SK-N-SH (cell line): Measurements from ENCODE around the gene FXYD7. TPM values are rescaled to one million over a fixed set of nuclear protein-coding genes. Genes with fewer than 3 reads are reported as not detected.

ENCODE experiments used
- CTCF ChIA-PET: fragments of 300-600, 350-600 bp; formaldehyde crosslinking; extraction: SDS; loops from one replicate; lab custom pipeline; 2021; lab: Yijun Ruan, JAX
- POLR2A ChIA-PET: fragments of 350-600 bp; sonication (Branson Sonifier 250); formaldehyde crosslinking; extraction: SDS; loops from one replicate; lab custom pipeline; 2020; ENCODE audit warnings: antibody characterized with exemption, inconsistent platforms; lab: Yijun Ruan, JAX
- DNase-seq: peaks from one replicate; pipeline ENCODE4 v3.0.0; 2012
- H2AFZ ChIP-seq: fragments of 200-600 bp; sonication (generic); 2 replicates; pipeline ENCODE4 v1.8.1; 2016; ENCODE audit warnings: antibody characterized with exemption, mild to moderate bottlenecking, low read depth
- H3F3A ChIP-seq: fragments of 200-600 bp; sonication (generic); replicated peaks from 2 replicates; pipeline ENCODE3; 2016; ENCODE audit warnings: antibody characterized with exemption, mild to moderate bottlenecking; ENCODE audit not compliant: insufficient read depth
- H3K27ac ChIP-seq, 2 experiments: fragments of 200-500 bp in 1 of 2; fragments of 200-600 bp in 1 of 2; sonication (Bioruptor generic) in 1 of 2; sonication (generic), shearing (Covaris generic) in 1 of 2; 2 replicates each; pipeline versions ENCODE4 v1.5.1 to v1.6.1; 2014 to 2016; ENCODE audit warnings: low read depth in 2 of 2, inconsistent platforms in 1 of 2, low read length in 1 of 2, mild to moderate bottlenecking in 1 of 2, mixed read lengths in 1 of 2
- H3K27me3 ChIP-seq: fragments of 200-600 bp; sonication (generic), shearing (Covaris generic); 2 replicates; pipeline ENCODE4 v1.6.1; 2016; ENCODE audit warnings: mixed run types; ENCODE audit not compliant: insufficient read depth
- H3K36me3 ChIP-seq, 2 experiments: fragments of 200-500 bp in 1 of 2; fragments of 200-600 bp in 1 of 2; sonication (Bioruptor generic) in 1 of 2; sonication (generic) in 1 of 2; replicated peaks in 1 of 2; 2 replicates each; pipeline versions ENCODE3 to v1.5.1; 2014 to 2016; ENCODE audit warnings: low read length in 1 of 2, mild to moderate bottlenecking in 1 of 2; ENCODE audit not compliant: insufficient read depth in 2 of 2, control insufficient read depth in 1 of 2
- H3K4me1 ChIP-seq, 2 experiments: fragments of 200-500 bp in 1 of 2; fragments of 200-600 bp in 1 of 2; sonication (Bioruptor generic) in 1 of 2; sonication (generic), shearing (Covaris generic) in 1 of 2; 2 replicates each; pipeline versions ENCODE4 v1.5.1 to v1.6.1; 2014 to 2016; ENCODE audit warnings: low read depth in 1 of 2, low read length in 1 of 2, mixed run types in 1 of 2; ENCODE audit not compliant: insufficient read depth in 2 of 2, control insufficient read depth in 1 of 2
- H3K4me2 ChIP-seq: fragments of 200-600 bp; sonication (generic), shearing (Covaris generic); 2 replicates; pipeline ENCODE4 v1.6.1; 2017; ENCODE audit warnings: mixed run types
- H3K4me3 ChIP-seq, 2 experiments: fragments of 200-500 bp in 1 of 2; fragments of 200-600 bp in 1 of 2; sonication (Bioruptor generic) in 1 of 2; sonication (generic), shearing (Covaris generic) in 1 of 2; 2 replicates each; pipeline versions ENCODE4 v1.5.1 to v1.8.1; 2014 to 2016; ENCODE audit warnings: low read depth in 2 of 2, inconsistent platforms in 1 of 2, low read length in 1 of 2, mild to moderate bottlenecking in 1 of 2, mixed read lengths in 1 of 2, moderate library complexity in 1 of 2
- H3K79me2 ChIP-seq: fragments of 200-600 bp; sonication (generic); 2 replicates; pipeline ENCODE4 v1.8.1; 2017; ENCODE audit warnings: mild to moderate bottlenecking; ENCODE audit not compliant: insufficient read depth
- H3K9ac ChIP-seq: fragments of 200-600 bp; sonication (generic); 2 replicates; pipeline ENCODE4 v1.6.1; 2017; ENCODE audit warnings: mixed run types
- H3K9me2 ChIP-seq: fragments of 200-600 bp; sonication (generic); 2 replicates; pipeline ENCODE4 v1.6.1; 2017; ENCODE audit warnings: mixed run types
- H3K9me3 ChIP-seq: fragments of 200-600 bp; sonication (generic); 2 replicates; pipeline ENCODE4 v1.6.1; 2017; ENCODE audit warnings: mixed run types, mild to moderate bottlenecking, moderate library complexity
- H4K20me1 ChIP-seq: fragments of 200-600 bp; sonication (generic); 2 replicates; pipeline ENCODE4 v1.6.1; 2017; ENCODE audit warnings: mild to moderate bottlenecking, mixed run types; ENCODE audit not compliant: insufficient read depth
- FOXM1 ChIP-seq: IDR thresholded peaks from 2 replicates; pipeline ENCODE4 v1.4.0; 2012; ENCODE audit warnings: low read depth, mild to moderate bottlenecking
- GATA2 ChIP-seq: sonication (generic); formaldehyde crosslinking; IDR thresholded peaks from 2 replicates; pipeline ENCODE4 v1.5.0; 2020; ENCODE audit warnings: mild to moderate bottlenecking, missing genetic modification reagents
- MEF2A ChIP-seq: IDR thresholded peaks from 2 replicates; pipeline ENCODE4 v1.4.0; 2012; ENCODE audit warnings: low read depth, borderline replicate concordance
- POLR2AphosphoS5 ChIP-seq: IDR thresholded peaks from 2 replicates; pipeline ENCODE4 v1.6.1; 2012; ENCODE audit warnings: low read depth, low read length
- SIN3A ChIP-seq: IDR thresholded peaks from 2 replicates; pipeline ENCODE4 v1.6.1; 2012; ENCODE audit warnings: low read depth, mild to moderate bottlenecking, low read length, moderate library complexity, borderline replicate concordance
- TEAD4 ChIP-seq: IDR thresholded peaks from 2 replicates; pipeline ENCODE4 v1.4.0; 2012; ENCODE audit warnings: mild to moderate bottlenecking, borderline replicate concordance; ENCODE audit not compliant: insufficient read depth
- WGBS: methylation state at CpG from one replicate; pipeline ENCODE4 v1.1.6; 2017; ENCODE audit warnings: low lambda C conversion rate; 5-methylcytosine and 5-hydroxymethylcytosine counted together
- polyA plus RNA-seq, 3 experiments: library from polyadenylated mRNA; depleted of rRNA; stranded (reverse); fragments of >200 nt; gene quantifications; 2 replicates each; pipeline ENCODE4 v1.2.3, GENCODE V29; 2012
- TF ChIP-seq, protein P1 (sequence below): IDR thresholded peaks from 2 replicates; pipeline ENCODE4 v1.4.0; 2012; ENCODE audit warnings: low read depth
- TF ChIP-seq, protein P2 (sequence below): IDR thresholded peaks from 2 replicates; pipeline ENCODE4 v1.4.0; 2012; ENCODE audit warnings: low read depth, borderline replicate concordance

Gene FXYD7
- polyA plus RNA-seq, 1 of the 3 experiments (the other 2 are of a cell fraction): 0.44 TPM

DNA sequence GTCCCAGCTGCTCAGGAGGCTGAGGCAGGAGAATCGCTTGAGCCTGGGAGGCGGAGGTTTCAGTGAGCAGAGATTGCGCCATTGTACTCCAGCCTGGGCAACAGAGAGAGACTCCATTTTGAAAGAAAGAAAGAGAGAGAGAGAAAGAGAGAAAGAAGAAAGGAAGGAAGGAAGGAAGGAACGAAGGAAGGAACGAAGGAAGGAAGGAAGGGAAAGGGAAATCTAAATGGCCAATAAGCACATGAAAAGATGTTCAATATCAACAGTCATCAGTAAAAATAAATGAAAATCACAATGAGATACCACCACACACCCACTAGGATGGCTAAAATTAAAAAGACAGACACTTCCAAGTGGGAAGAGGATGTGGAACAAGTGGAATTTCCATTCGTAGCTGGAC is 31.2 kb downstream of the FXYD7 start:
- no peaks in the 10 kb centered on the region for H3K9me3 ChIP-seq
- H3K79me2 ChIP-seq: no peaks in the 10 kb centered on the region
- no peak overlapping the region for H3K27ac ChIP-seq
- H3K36me3 ChIP-seq: no peaks in the 10 kb centered on the region
- no peaks in the 10 kb centered on the region for H3K4me1 ChIP-seq
- peaks cover 4% of the 10 kb centered on the region for H3F3A ChIP-seq
- H3K9ac ChIP-seq: no peak overlapping the region
- no peak overlapping the region for H2AFZ ChIP-seq
- H3K4me2 ChIP-seq: no peak overlapping the region
- H4K20me1 ChIP-seq: no peaks in the 10 kb centered on the region
- H3K4me3 ChIP-seq: no peak overlapping the region
- ChIA-PET POLR2A (no interaction called here), CTCF (interaction anchor here (2.9 kb wide), 1 partner anchor 32 kb away, joined by 9 read pairs; the partner anchor contains the start of gene FXYD7)
- no peaks in the 10 kb centered on the region for H3K9me2 ChIP-seq
- peaks cover 11% of the 10 kb centered on the region; the same call in 1 of the 2 replicates for H3K27me3 ChIP-seq
- TF ChIP-seq, protein P1, sequence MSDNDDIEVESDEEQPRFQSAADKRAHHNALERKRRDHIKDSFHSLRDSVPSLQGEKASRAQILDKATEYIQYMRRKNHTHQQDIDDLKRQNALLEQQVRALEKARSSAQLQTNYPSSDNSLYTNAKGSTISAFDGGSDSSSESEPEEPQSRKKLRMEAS: no peak
- TF ChIP-seq SIN3A (no peak), GATA2 (no peak), TEAD4 (no peak)
- TF ChIP-seq, protein P2, sequence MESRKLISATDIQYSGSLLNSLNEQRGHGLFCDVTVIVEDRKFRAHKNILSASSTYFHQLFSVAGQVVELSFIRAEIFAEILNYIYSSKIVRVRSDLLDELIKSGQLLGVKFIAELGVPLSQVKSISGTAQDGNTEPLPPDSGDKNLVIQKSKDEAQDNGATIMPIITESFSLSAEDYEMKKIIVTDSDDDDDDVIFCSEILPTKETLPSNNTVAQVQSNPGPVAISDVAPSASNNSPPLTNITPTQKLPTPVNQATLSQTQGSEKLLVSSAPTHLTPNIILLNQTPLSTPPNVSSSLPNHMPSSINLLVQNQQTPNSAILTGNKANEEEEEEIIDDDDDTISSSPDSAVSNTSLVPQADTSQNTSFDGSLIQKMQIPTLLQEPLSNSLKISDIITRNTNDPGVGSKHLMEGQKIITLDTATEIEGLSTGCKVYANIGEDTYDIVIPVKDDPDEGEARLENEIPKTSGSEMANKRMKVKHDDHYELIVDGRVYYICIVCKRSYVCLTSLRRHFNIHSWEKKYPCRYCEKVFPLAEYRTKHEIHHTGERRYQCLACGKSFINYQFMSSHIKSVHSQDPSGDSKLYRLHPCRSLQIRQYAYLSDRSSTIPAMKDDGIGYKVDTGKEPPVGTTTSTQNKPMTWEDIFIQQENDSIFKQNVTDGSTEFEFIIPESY: no peak
- DNase-seq: no peak
- 69% methylated on average over 6 of the region's 6 CpGs for WGBS

DNA sequence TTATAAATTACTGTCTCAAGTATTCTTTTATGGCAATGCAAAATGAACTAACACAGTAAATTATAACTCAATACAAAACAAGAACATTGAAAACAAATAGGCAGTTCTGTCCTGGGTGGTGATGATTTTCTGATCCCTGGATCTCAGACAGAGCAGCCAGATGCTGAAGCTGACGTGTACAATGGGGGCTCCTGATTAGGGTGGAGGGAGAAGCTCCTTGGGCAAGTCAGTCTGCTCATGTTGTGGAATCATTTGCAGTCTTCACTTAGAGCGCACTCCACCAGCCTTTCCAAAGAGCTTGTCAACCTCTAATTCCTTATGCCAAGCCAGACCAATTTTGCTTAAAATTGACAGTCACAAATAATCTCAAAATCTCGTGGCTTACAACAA is 33.1 kb downstream of the FXYD7 start:
- H4K20me1 ChIP-seq: no peaks in the 10 kb centered on the region
- H2AFZ ChIP-seq: no peak overlapping the region
- POLR2A ChIA-PET: no interaction called here
- 13% methylated on average over 3 of the region's 3 CpGs for WGBS
- H3K36me3 ChIP-seq: no peaks in the 10 kb centered on the region
- no peaks in the 10 kb centered on the region for H3K79me2 ChIP-seq
- H3K27ac ChIP-seq: no peak overlapping the region
- no peak for DNase-seq
- H3K4me3 ChIP-seq: no peak overlapping the region
- CTCF ChIA-PET: interaction anchor here (0.7 to 2.4 kb wide), 2 partner anchors 13 to 35 kb away, joined by 3 to 6 read pairs; no protein-coding TSS in a partner anchor
- H3K9me2 ChIP-seq: no peaks in the 10 kb centered on the region
- no peak overlapping the region for H3K4me2 ChIP-seq
- no peaks in the 10 kb centered on the region for H3K9me3 ChIP-seq
- no peaks in the 10 kb centered on the region for H3K4me1 ChIP-seq
- H3F3A ChIP-seq: peaks cover 4% of the 10 kb centered on the region
- TF ChIP-seq, protein P2: no peak
- no peak for TF ChIP-seq POLR2AphosphoS5
- TF ChIP-seq MEF2A: no peak
- TF ChIP-seq FOXM1: no peak
- TF ChIP-seq, all 33 proteins: peak for 0
- peaks cover 23% of the 10 kb centered on the region; the same call in 1 of the 2 replicates for H3K27me3 ChIP-seq
- no peak overlapping the region for H3K9ac ChIP-seq
